HG02884 (cell line): ENCODE measurements around the gene POPDC3.
"Not testable (repeated sequence)": the region's sequence is repeated elsewhere in the genome, so short reads cannot be mapped to it uniquely, and the experiment has no call there.

Source experiments
- ATAC-seq: cut with Tn5 transposase; IDR thresholded peaks from one replicate; pipeline ENCODE4 v1.9.1; 2021; ENCODE audit warnings: mild to moderate bottlenecking, moderate library complexity; ENCODE audit not compliant: unreplicated experiment

The POPDC3 gene

GRCh38 chr6:105199711-105200110, 19.9 kb upstream of the POPDC3 start:
- ATAC-seq: no peak

GRCh38 chr6:105196076-105196475, 16.3 kb upstream of the POPDC3 start:
- no peak for ATAC-seq

GRCh38 chr6:105194591-105194990, 14.8 kb upstream of the POPDC3 start:
- ATAC-seq: no peak

GRCh38 chr6:105194106-105194505, 14.3 kb upstream of the POPDC3 start:
- no peak for ATAC-seq

- ATAC-seq: no peak
Measured at GRCh38 chr6:105193647-105194046, 13.8 kb upstream of the POPDC3 start.

- ATAC-seq: no peak
Measured at GRCh38 chr6:105192707-105193465, 13.1 kb upstream of the POPDC3 start.

GRCh38 chr6:105191351-105191750, 11.5 kb upstream of the POPDC3 start:
- ATAC-seq: no peak

GRCh38 chr6:105189026-105189820, 9.4 kb upstream of the POPDC3 start:
- ATAC-seq: no peak

GRCh38 chr6:105188251-105188650, 8.4 kb upstream of the POPDC3 start:
- no peak for ATAC-seq

- ATAC-seq: no peak
Measured at GRCh38 chr6:105186576-105186975, 6.8 kb upstream of the POPDC3 start.

GRCh38 chr6:105184921-105185320, 5.1 kb upstream of the POPDC3 start:
- no peak for ATAC-seq

GRCh38 chr6:105181981-105182515, 2.2 kb upstream of the POPDC3 start:
- ATAC-seq: no peak

GRCh38 chr6:105178636-105179035, 1.2 kb downstream of the POPDC3 start:
- ATAC-seq: no peak

GRCh38 chr6:105178110-105178509, 1.7 kb downstream of the POPDC3 start:
- no peak for ATAC-seq

GRCh38 chr6:105177556-105177955, 2.3 kb downstream of the POPDC3 start:
- no peak for ATAC-seq

- ATAC-seq: no peak
Measured at GRCh38 chr6:105174512-105174911, 5.3 kb downstream of the POPDC3 start.

GRCh38 chr6:105172515-105172914, 7.3 kb downstream of the POPDC3 start:
- not testable (repeated sequence) for ATAC-seq

- no peak for ATAC-seq
Measured at GRCh38 chr6:105170059-105170458, 9.8 kb downstream of the POPDC3 start.

GRCh38 chr6:105167914-105168313, 11.9 kb downstream of the POPDC3 start:
- ATAC-seq: no peak

GRCh38 chr6:105164418-105164817, 15.4 kb downstream of the POPDC3 start:
- no peak for ATAC-seq

- no peak for ATAC-seq
Measured at GRCh38 chr6:105163183-105163582, 16.6 kb downstream of the POPDC3 start.

- ATAC-seq: no peak
Measured at GRCh38 chr6:105162377-105162776, 17.4 kb downstream of the POPDC3 start.
